ENCODE measurements around the gene TPH1. TPM values are rescaled to one million over a fixed set of nuclear protein-coding genes. Genes with fewer than 3 reads are reported as not detected.
"Not testable (repeated sequence)": the region's sequence is repeated elsewhere in the genome, so short reads cannot be mapped to it uniquely, and the experiment has no call there.

The TPH1 gene
- total RNA-seq, 1 donor from 2014 or later: under 0.01 TPM

DNA sequence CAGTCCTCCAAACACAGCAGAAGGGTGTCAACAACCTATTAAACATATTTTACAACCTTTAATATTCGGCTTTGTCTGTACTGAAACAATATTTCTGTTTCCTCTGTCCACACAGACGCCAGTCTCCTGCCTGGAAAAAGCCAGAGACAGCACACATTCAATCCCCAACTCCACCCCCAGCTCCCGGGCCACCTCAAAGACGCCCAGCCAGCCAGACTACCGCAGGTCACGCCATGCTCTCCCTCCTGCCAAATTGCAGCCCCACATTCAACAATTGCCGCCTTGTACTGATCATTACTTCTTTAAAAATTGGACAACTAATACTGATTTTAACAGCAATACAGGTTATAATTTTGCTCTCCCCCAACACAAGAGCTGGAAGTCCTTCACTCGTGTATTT is 34.4 kb downstream of the TPH1 start:
- peak overlapping the region in 2 of 3 donors; percentile 76 to 87 for H3K9ac ChIP-seq (ENCODE audit: low read depth in 1 of 3, low read length in 3 of 3)
- H3K36me3 ChIP-seq (ENCODE audit: control insufficient read depth in 3 of 3, insufficient read depth in 3 of 3, low read length in 3 of 3): no peaks in the 10 kb centered on the region
- no peaks in the 10 kb centered on the region for H3K9me3 ChIP-seq (ENCODE audit: control insufficient read depth in 3 of 3, low read length in 3 of 3)
- no peaks in the 10 kb centered on the region for H3K27me3 ChIP-seq (ENCODE audit: control insufficient read depth in 3 of 3, insufficient read depth in 3 of 3, low read length in 3 of 3)
- peaks cover 6 to 21% (median 14%) of the 10 kb centered on the region in 3 donors for H3K4me1 ChIP-seq (ENCODE audit: control insufficient read depth in 3 of 3, insufficient read depth in 3 of 3, low read length in 3 of 3)
- H3K4me3 ChIP-seq (ENCODE audit: low read length in 3 of 3): peak overlapping the region in 2 of 3 donors; percentile 92 to 96
- H3K27ac ChIP-seq (ENCODE audit: low read depth, low read length): peak overlapping the region; percentile 78

DNA sequence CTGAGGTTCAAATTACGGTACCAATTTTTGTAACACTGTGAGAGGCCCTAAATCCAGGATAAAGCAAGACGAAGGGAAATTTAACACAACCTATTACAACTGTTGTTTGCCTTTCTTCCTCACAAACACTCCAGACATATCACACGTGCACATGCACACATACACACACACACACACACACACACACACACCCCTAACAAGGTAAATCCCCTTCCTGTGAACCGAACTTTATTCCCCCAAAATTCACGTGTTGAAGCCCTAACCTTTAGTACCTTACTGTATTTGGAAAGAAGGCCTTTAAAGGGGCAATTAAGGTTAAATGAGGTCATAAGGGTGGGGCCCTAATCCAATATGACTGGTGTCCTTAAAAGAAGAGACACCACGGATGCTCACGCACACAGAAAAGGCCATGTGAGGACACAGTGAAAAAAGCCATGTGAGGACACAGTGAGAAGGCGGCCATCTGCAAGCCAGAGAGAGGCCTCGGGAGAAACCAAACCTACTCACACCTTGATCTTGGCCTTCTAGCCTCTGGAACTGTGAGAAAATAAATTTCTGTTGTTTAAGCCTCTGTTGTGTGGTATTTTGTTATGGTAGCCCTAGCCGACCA is 35.0 kb downstream of the TPH1 start:
- Histone ChIP-seq H3K4me1 (ENCODE audit: control insufficient read depth in 3 of 3, insufficient read depth in 3 of 3, low read length in 3 of 3) (peaks cover 6 to 21% (median 14%) of the 10 kb centered on the region in 3 donors), H3K9me3 (ENCODE audit: control insufficient read depth in 3 of 3, low read length in 3 of 3) (no peaks in the 10 kb centered on the region), H3K27ac (ENCODE audit: low read depth, low read length) (no peak overlapping the region), H3K4me3 (ENCODE audit: low read length in 3 of 3) (no peak overlapping the region), H3K36me3 (ENCODE audit: control insufficient read depth in 3 of 3, insufficient read depth in 3 of 3, low read length in 3 of 3) (peaks cover 0 to 2% (median 0%) of the 10 kb centered on the region in 3 donors), H3K27me3 (ENCODE audit: control insufficient read depth in 3 of 3, insufficient read depth in 3 of 3, low read length in 3 of 3) (no peaks in the 10 kb centered on the region), H3K9ac (ENCODE audit: low read depth in 1 of 3, low read length in 3 of 3) (no peak overlapping the region)

DNA sequence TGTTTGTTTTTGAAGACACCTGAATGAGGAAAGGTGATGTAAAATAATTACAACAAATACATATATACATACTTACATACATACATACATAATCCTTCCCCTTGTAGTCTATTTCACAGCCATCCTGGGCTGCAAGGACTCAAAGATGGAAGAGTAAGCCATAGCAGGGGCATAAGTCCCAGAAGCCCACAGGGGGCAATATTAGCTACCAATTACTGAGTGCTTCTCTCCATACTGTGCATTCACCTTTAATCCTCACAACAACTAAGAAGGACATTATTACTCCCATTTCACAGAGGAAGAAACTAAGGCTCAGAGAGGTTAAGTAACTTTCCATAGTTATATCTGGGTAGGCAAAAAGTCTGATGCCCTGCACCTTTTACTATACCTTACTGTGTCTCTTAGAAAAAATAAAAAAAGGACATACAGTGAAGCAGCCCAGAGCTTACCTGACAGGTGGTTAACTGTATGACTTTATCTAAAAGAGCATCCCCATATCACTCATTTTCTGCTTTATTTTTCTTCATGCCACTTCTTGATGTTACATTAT is 35.9 kb downstream of the TPH1 start:
- no peak overlapping the region for H3K9ac ChIP-seq (ENCODE audit: low read depth in 1 of 3, low read length in 3 of 3)
- H3K27me3 ChIP-seq (ENCODE audit: control insufficient read depth in 3 of 3, insufficient read depth in 3 of 3, low read length in 3 of 3): no peaks in the 10 kb centered on the region
- no peak overlapping the region for H3K27ac ChIP-seq (ENCODE audit: low read depth, low read length)
- no peaks in the 10 kb centered on the region for H3K9me3 ChIP-seq (ENCODE audit: control insufficient read depth in 3 of 3, low read length in 3 of 3)
- H3K4me3 ChIP-seq (ENCODE audit: low read length in 3 of 3): no peak overlapping the region
- H3K4me1 ChIP-seq (ENCODE audit: control insufficient read depth in 3 of 3, insufficient read depth in 3 of 3, low read length in 3 of 3): peaks cover 6 to 21% (median 14%) of the 10 kb centered on the region in 3 donors
- H3K36me3 ChIP-seq (ENCODE audit: control insufficient read depth in 3 of 3, insufficient read depth in 3 of 3, low read length in 3 of 3): peaks cover 0 to 7% (median 3%) of the 10 kb centered on the region in 3 donors

DNA sequence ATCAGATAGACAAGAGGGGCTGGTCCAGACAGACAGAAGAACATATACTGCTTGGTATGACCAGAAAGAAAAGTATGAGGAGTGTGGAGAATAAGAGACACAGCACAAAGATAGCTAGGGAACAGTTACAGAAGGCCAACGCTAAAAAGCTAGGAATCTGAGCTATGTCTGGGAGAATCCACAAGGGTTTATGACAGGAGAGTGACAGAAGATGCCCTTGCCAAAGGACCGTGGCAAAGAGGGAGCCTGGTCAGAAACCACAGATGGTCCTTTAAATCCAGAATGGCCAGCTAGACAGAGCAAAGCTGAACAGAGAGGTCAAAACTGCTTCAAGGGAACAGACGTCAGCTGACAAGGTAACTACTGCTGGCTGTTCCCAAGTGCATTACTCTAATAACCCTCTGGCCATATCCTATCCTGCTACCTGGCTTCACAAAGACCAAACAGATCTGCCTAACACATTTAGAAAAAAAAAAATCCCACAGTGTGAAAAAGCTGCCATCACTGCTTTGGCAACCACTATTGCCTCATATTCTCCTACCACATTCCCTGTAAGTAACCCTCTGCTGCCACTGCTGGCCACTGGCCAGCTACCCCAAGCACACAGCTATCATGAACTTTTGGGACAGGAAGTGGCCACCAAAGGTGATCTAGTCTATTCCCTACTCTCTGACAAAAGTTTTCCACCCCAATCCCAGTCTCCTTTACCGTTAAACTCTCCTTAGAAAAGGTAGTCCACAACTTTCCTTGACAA is 40.5 kb downstream of the TPH1 start:
- peaks cover 3 to 18% (median 15%) of the 10 kb centered on the region in 3 donors for H3K36me3 ChIP-seq (ENCODE audit: control insufficient read depth in 3 of 3, insufficient read depth in 3 of 3, low read length in 3 of 3)

DNA sequence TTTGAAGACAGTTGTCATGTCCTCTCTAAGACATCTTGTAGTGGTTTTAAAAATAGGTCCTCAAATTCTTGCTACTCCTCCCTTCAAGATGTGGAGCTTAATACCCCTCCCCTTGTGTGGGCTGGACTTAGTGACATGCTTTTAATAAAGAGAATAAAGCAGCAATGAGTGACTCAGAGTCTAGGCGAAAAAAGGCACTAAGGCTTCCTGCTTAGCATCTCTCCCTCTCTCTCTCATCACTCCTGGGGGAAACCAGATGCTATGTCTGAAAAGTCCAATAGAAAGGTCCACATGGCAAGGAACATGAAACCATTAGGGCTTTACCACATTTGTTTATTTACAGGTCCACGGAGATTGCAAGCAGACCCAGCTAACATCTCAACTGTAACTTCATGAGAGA is 44.9 kb downstream of the TPH1 start:
- peaks cover 3 to 35% (median 22%) of the 10 kb centered on the region in 3 donors for H3K36me3 ChIP-seq (ENCODE audit: control insufficient read depth in 3 of 3, insufficient read depth in 3 of 3, low read length in 3 of 3)
- H3K4me3 ChIP-seq (ENCODE audit: low read length in 3 of 3): no peak overlapping the region
- no peak overlapping the region for H3K9ac ChIP-seq (ENCODE audit: low read depth in 1 of 3, low read length in 3 of 3)
- H3K27ac ChIP-seq (ENCODE audit: low read depth, low read length): no peak overlapping the region
- H3K27me3 ChIP-seq (ENCODE audit: control insufficient read depth in 3 of 3, insufficient read depth in 3 of 3, low read length in 3 of 3): no peaks in the 10 kb centered on the region
- H3K4me1 ChIP-seq (ENCODE audit: control insufficient read depth in 3 of 3, insufficient read depth in 3 of 3, low read length in 3 of 3): no peaks in the 10 kb centered on the region
- no peaks in the 10 kb centered on the region for H3K9me3 ChIP-seq (ENCODE audit: control insufficient read depth in 3 of 3, low read length in 3 of 3)

More for the DNA sequence above, 40.5 kb downstream of the TPH1 start:
- Histone ChIP-seq H3K4me3 (ENCODE audit: low read length in 3 of 3) (no peak overlapping the region), H3K4me1 (ENCODE audit: control insufficient read depth in 3 of 3, insufficient read depth in 3 of 3, low read length in 3 of 3) (no peaks in the 10 kb centered on the region), H3K27ac (ENCODE audit: low read depth, low read length) (no peak overlapping the region), H3K9me3 (ENCODE audit: control insufficient read depth in 3 of 3, low read length in 3 of 3) (no peaks in the 10 kb centered on the region), H3K27me3 (ENCODE audit: control insufficient read depth in 3 of 3, insufficient read depth in 3 of 3, low read length in 3 of 3) (no peaks in the 10 kb centered on the region), H3K9ac (ENCODE audit: low read depth in 1 of 3, low read length in 3 of 3) (no peak overlapping the region)

DNA sequence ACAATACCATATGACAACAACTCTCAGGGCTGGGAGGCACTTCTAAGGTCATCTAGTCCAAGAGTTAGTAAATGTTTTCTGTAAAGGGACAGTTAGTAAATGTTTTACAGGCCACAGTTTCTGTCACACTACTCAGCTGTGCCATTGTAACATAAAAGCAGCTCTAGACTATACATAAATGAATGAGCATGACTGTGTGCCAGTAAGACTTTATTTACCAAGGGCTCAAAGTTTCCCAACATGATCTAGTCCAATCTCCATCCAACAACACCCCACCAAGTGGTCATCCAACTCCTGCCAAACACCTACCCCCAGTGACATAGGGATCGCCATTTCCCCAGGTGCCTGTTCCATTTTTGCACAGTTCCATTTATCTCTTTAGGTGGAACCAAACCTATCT is 45.3 kb downstream of the TPH1 start:
- Histone ChIP-seq H3K9me3 (ENCODE audit: control insufficient read depth in 3 of 3, low read length in 3 of 3) (no peaks in the 10 kb centered on the region), H3K4me1 (ENCODE audit: control insufficient read depth in 3 of 3, insufficient read depth in 3 of 3, low read length in 3 of 3) (no peaks in the 10 kb centered on the region), H3K4me3 (ENCODE audit: low read length in 3 of 3) (no peak overlapping the region), H3K9ac (ENCODE audit: low read depth in 1 of 3, low read length in 3 of 3) (no peak overlapping the region), H3K27me3 (ENCODE audit: control insufficient read depth in 3 of 3, insufficient read depth in 3 of 3, low read length in 3 of 3) (no peaks in the 10 kb centered on the region), H3K27ac (ENCODE audit: low read depth, low read length) (no peak overlapping the region), H3K36me3 (ENCODE audit: control insufficient read depth in 3 of 3, insufficient read depth in 3 of 3, low read length in 3 of 3) (peaks cover 4 to 35% (median 24%) of the 10 kb centered on the region in 3 donors)

DNA sequence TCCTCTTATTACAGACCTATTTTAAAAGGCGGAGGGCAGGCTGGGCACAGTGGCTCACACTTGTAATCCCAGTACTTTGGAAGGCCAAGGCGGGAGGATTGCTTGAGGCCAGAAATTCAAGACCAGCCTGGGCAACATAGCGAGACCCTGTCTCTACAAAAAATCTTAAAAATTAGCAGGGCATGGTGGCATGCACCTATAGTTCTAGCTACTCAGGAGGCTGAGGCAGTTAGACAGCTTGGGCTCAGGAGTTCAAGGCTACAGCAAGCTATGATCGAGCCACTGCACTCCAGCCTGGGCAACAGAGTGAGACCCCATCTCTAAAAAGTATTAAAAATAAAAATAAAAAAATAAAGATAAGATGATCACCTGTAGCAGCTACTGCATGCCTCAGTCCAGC is 45.9 kb downstream of the TPH1 start:
- H3K27me3 ChIP-seq (ENCODE audit: control insufficient read depth in 3 of 3, insufficient read depth in 3 of 3, low read length in 3 of 3); H3K9me3 ChIP-seq (ENCODE audit: control insufficient read depth in 3 of 3, low read length in 3 of 3); H3K4me3 ChIP-seq (ENCODE audit: low read length in 3 of 3); H3K4me1 ChIP-seq (ENCODE audit: control insufficient read depth in 3 of 3, insufficient read depth in 3 of 3, low read length in 3 of 3); H3K9ac ChIP-seq (ENCODE audit: low read depth in 1 of 3, low read length in 3 of 3); H3K27ac ChIP-seq (ENCODE audit: low read depth, low read length): not testable (repeated sequence)
- H3K36me3 ChIP-seq (ENCODE audit: control insufficient read depth in 3 of 3, insufficient read depth in 3 of 3, low read length in 3 of 3): peaks cover 6 to 33% (median 29%) of the 10 kb centered on the region in 3 donors

Other genes starting within 250 kb of the TPH1 start
- gene SERGEF, start 33.2 kb downstream of the TPH1 start, total RNA-seq: 16.2 TPM
- 11.0 TPM for gene SAAL1, start 59.8 kb upstream of the TPH1 start, total RNA-seq
- gene MRGPRX3, start 86.3 kb upstream of the TPH1 start, total RNA-seq: not detected
- not detected for gene MRGPRX4, start 126.6 kb upstream of the TPH1 start, total RNA-seq
- gene SAA4, start 190.5 kb upstream of the TPH1 start, total RNA-seq: not detected
- not detected for gene SAA2, start 202.4 kb upstream of the TPH1 start, total RNA-seq
- gene SAA1, start 220.0 kb upstream of the TPH1 start, total RNA-seq: not detected

Data from skeletal muscle tissue (tissue), 4 donors.